A549 (cell line): ENCODE results near the gene DOCK1. TPM values are rescaled to one million over a fixed set of nuclear protein-coding genes. Genes with fewer than 3 reads are reported as not detected.

ENCODE experiments used
- ATAC-seq, 2 experiments: fragments of 200-7000 bp in 1 of 2; fragments of >200 bp in 1 of 2; cut with Nextera tagmentation in 1 of 2; cut with Tn5 transposase in 1 of 2; 3 replicates each; pipeline versions ENCODE4 v1.8.0 to v1.9.1; 2018 to 2020; ENCODE audit warnings: mild to moderate bottlenecking in 1 of 2, moderate library complexity in 1 of 2
- CTCF ChIA-PET: fragments of 300-600 bp; sonication (Branson Sonifier 250); formaldehyde crosslinking; extraction: SDS; loops from one replicate; lab custom pipeline; 2021; ENCODE audit warnings: antibody characterized with exemption, inconsistent platforms; lab: Yijun Ruan, JAX
- POLR2A ChIA-PET: fragments of 350-600 bp; formaldehyde crosslinking; extraction: SDS; loops from one replicate; lab custom pipeline; 2021; ENCODE audit warnings: antibody characterized with exemption, inconsistent platforms; lab: Yijun Ruan, JAX
- DNase-seq, 2 experiments: peaks; one replicate each; pipeline versions ENCODE4 v3.0.0 to v3.0.0-alpha.2; 2011 to 2016; ENCODE audit warnings: low read depth in 1 of 2, low spot score in 1 of 2
- FAIRE-seq: peaks from 2 replicates; lab custom pipeline; 2011; peaks lifted over from hg19 to GRCh38; lab: Jason Lieb, UNC
- H3K27ac ChIP-seq, 2 experiments: fragments of >200 bp; sonication (Bioruptor Twin); formaldehyde crosslinking; 3 replicates each; pipeline ENCODE4 v1.5.1; 2016 to 2017
- H3K4me1 ChIP-seq: fragments of >200 bp; sonication (Bioruptor Twin); formaldehyde crosslinking; 3 replicates; pipeline ENCODE4 v1.6.1; 2016
- H3K4me2 ChIP-seq: fragments of >200 bp; sonication (Bioruptor Twin); formaldehyde crosslinking; 3 replicates; pipeline ENCODE4 v1.6.1; 2016
- H3K4me3 ChIP-seq: fragments of >200 bp; sonication (Bioruptor Twin); formaldehyde crosslinking; 3 replicates; pipeline ENCODE4 v1.5.1; 2016
- H3K9me3 ChIP-seq: fragments of >200 bp; sonication (Bioruptor Twin); formaldehyde crosslinking; 3 replicates; pipeline ENCODE4 v1.6.1; 2016
- CEBPB ChIP-seq, 2 experiments: fragments of >200 bp in 1 of 2; sonication (Bioruptor Twin) in 1 of 2; formaldehyde crosslinking in 1 of 2; IDR thresholded peaks; 2 replicates each; pipeline ENCODE4 v1.6.1; 2012 to 2016
- CHD2 ChIP-seq: fragments of 150-350 bp; IDR thresholded peaks from 2 replicates; pipeline ENCODE4 v1.6.1; 2014; ENCODE audit warnings: low read length; ENCODE audit not compliant: partially characterized antibody
- EHMT2 ChIP-seq: fragments of 200-600 bp; sonication (generic); IDR thresholded peaks from 2 replicates; pipeline ENCODE4 v1.6.1; 2016; ENCODE audit warnings: antibody characterized with exemption, low read depth, mild to moderate bottlenecking, moderate library complexity
- ESRRA ChIP-seq: fragments of 150-350 bp; IDR thresholded peaks from 2 replicates; pipeline ENCODE4 v1.6.1; 2014; ENCODE audit warnings: mild to moderate bottlenecking, low read length, borderline replicate concordance
- FOSB ChIP-seq: fragments of 250-450 bp; sonication (Bioruptor Pico); IDR thresholded peaks from 2 replicates; pipeline ENCODE4 v1.5.0; 2020; ENCODE audit warnings: mild to moderate bottlenecking, moderate library complexity
- FOXS1 ChIP-seq: fragments of 250-450 bp; sonication (Bioruptor Pico); IDR thresholded peaks from 2 replicates; pipeline ENCODE4 v1.5.0; 2020; ENCODE audit warnings: mild to moderate bottlenecking, moderate library complexity
- GATA3 ChIP-seq: IDR thresholded peaks from 2 replicates; pipeline ENCODE4 v1.6.1; 2012; ENCODE audit warnings: borderline replicate concordance
- HDAC2 ChIP-seq: fragments of 200-600 bp; sonication (generic); IDR thresholded peaks from 2 replicates; pipeline ENCODE4 v1.6.1; 2016
- HEYL ChIP-seq: fragments of 250-450 bp; sonication (Bioruptor Pico); IDR thresholded peaks from 2 replicates; pipeline ENCODE4 v1.8.0; 2021; ENCODE audit warnings: mild to moderate bottlenecking, moderate library complexity
- HOXB13 ChIP-seq: fragments of 250-450 bp; sonication (Bioruptor Pico); IDR thresholded peaks from 2 replicates; pipeline ENCODE4 v1.5.0; 2020; ENCODE audit warnings: low read depth, mild to moderate bottlenecking, moderate library complexity
- JUN ChIP-seq, 2 experiments: fragments of >200 bp; sonication (Bioruptor Twin); formaldehyde crosslinking; IDR thresholded peaks; 2 replicates in 1 of 2; 3 replicates in 1 of 2; pipeline ENCODE4 v1.6.1; 2016 to 2017
- JUNB ChIP-seq: fragments of >200 bp; sonication (Bioruptor Twin); formaldehyde crosslinking; IDR thresholded peaks from 2 replicates; pipeline ENCODE4 v1.6.1; 2016
- KDM5A ChIP-seq: fragments of 200-600 bp; sonication (generic); IDR thresholded peaks from 2 replicates; pipeline ENCODE4 v1.6.1; 2016; ENCODE audit warnings: antibody characterized with exemption, mild to moderate bottlenecking
- MYC ChIP-seq: IDR thresholded peaks from 2 replicates; pipeline ENCODE4 v1.6.1; 2012; ENCODE audit warnings: mild to moderate bottlenecking, inconsistent platforms, low read length, improper control_type of control experiment, borderline replicate concordance
- NR3C1 ChIP-seq: fragments of >200 bp; sonication (Bioruptor Twin); formaldehyde crosslinking; IDR thresholded peaks from 3 replicates; pipeline ENCODE4 v1.6.1; 2017
- RCOR1 ChIP-seq: fragments of 150-350 bp; IDR thresholded peaks from 2 replicates; pipeline ENCODE4 v1.6.1; 2014; ENCODE audit warnings: antibody characterized with exemption, low read length, low read depth
- RNF2 ChIP-seq: fragments of 200-600 bp; sonication (generic); IDR thresholded peaks from 2 replicates; pipeline ENCODE4 v1.6.1; 2016; ENCODE audit warnings: low read depth, mild to moderate bottlenecking, antibody characterized with exemption, moderate library complexity, borderline replicate concordance
- SMC3 ChIP-seq: fragments of >200 bp; sonication (Bioruptor Twin); formaldehyde crosslinking; IDR thresholded peaks from 3 replicates; pipeline ENCODE4 v1.6.1; 2018; ENCODE audit warnings: inconsistent platforms
- SREBF2 ChIP-seq: fragments of 450-650 bp; IDR thresholded peaks from 2 replicates; pipeline ENCODE4 v1.6.1; 2014; ENCODE audit warnings: mild to moderate bottlenecking, moderate library complexity
- TP53 ChIP-seq: fragments of 250-450 bp; sonication (Bioruptor Pico); IDR thresholded peaks from 2 replicates; pipeline ENCODE4 v1.5.0; 2021; ENCODE audit warnings: mild to moderate bottlenecking, moderate library complexity
- ZC3H11A ChIP-seq: fragments of 450-650 bp; IDR thresholded peaks from 2 replicates; pipeline ENCODE4 v1.6.1; 2014; ENCODE audit warnings: antibody characterized with exemption, mild to moderate bottlenecking
- ZSCAN20 ChIP-seq: fragments of 250-450 bp; sonication (Bioruptor Pico); IDR thresholded peaks from 2 replicates; pipeline ENCODE4 v1.8.0; 2022; ENCODE audit warnings: mild to moderate bottlenecking, moderate library complexity
- WGBS: methylation state at CpG from one replicate; pipeline ENCODE4 v1.1.6; 2017; ENCODE audit errors: missing lambda C conversion rate; 5-methylcytosine and 5-hydroxymethylcytosine counted together
- polyA plus RNA-seq, 4 experiments: library from polyadenylated mRNA; depleted of rRNA in 3 of 4; stranded (reverse); fragments of >200 nt; fragmentation: RNase III in 1 of 4; extraction: RNeasy Plus Mini Kit Qiagen cat#74134 plus additional on column Dnase treatment in 1 of 4; gene quantifications; 2 replicates in 3 of 4; 3 replicates in 1 of 4; pipeline ENCODE4 v1.2.3, GENCODE V29; 2011 to 2017
- TF ChIP-seq, protein P1 (sequence below): fragments of 150-350 bp; IDR thresholded peaks from 2 replicates; pipeline ENCODE4 v1.6.1; 2014; ENCODE audit warnings: low read depth, mild to moderate bottlenecking, low read length
- TF ChIP-seq, protein P2 (sequence below): fragments of >200 bp; sonication (Bioruptor Twin); formaldehyde crosslinking; IDR thresholded peaks from 3 replicates; pipeline ENCODE4 v1.5.1; 2016

The DOCK1 gene
- polyA plus RNA-seq, 2 of the 4 experiments (the other 2 are of a cell fraction) = 22.6 to 28.2 TPM

DNA sequence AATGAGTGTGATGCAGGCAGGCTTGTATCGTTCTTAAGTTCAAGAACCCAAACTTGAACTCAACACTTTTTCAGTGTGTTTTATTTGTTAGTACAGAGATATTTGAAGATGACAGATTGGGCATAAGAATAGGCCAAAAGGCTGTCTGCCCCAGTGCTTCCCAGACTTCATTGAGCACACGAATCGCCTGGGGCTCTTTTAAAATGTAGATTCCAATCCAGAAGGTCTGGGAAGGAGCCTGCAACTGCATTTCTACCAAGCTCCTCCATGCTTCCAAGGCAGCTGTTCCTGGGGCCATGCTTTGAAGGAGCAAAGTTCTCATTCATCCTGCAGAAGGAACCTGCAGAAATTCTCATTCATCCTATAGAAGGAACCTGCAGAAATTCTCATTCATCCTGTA lies 405.7 kb downstream of the DOCK1 start:
- CTCF ChIA-PET = interaction anchor here (0.6 kb wide), 1 partner anchor 181 kb away, joined by 3 read pairs; no protein-coding TSS in a partner anchor
- WGBS = 89% methylated on average over 3 of the region's 3 CpGs
- H3K4me3 ChIP-seq = no peak overlapping the region
- FAIRE-seq (no peak), ATAC-seq (no peak), DNase-seq (no peak)
- no peak overlapping the region for H3K4me2 ChIP-seq
- no peaks in the 10 kb centered on the region for H3K4me1 ChIP-seq
- TF ChIP-seq RNF2 (no peak), JUNB (no peak), MYC (no peak), CHD2 (no peak), HEYL (CRISPR knock-in tag) (no peak), GATA3 (no peak), ESRRA (no peak), HDAC2 (no peak), KDM5A (no peak), FOSB (CRISPR knock-in tag) (no peak), CEBPB (IDR thresholded peaks at IDR 0.05) (no peak), RCOR1 (no peak)
- TF ChIP-seq, protein P1, sequence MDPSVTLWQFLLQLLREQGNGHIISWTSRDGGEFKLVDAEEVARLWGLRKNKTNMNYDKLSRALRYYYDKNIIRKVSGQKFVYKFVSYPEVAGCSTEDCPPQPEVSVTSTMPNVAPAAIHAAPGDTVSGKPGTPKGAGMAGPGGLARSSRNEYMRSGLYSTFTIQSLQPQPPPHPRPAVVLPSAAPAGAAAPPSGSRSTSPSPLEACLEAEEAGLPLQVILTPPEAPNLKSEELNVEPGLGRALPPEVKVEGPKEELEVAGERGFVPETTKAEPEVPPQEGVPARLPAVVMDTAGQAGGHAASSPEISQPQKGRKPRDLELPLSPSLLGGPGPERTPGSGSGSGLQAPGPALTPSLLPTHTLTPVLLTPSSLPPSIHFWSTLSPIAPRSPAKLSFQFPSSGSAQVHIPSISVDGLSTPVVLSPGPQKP = no peak
- H3K27ac ChIP-seq = no peak overlapping the region
- POLR2A ChIA-PET = no interaction called here
- H3K9me3 ChIP-seq = no peaks in the 10 kb centered on the region

DNA sequence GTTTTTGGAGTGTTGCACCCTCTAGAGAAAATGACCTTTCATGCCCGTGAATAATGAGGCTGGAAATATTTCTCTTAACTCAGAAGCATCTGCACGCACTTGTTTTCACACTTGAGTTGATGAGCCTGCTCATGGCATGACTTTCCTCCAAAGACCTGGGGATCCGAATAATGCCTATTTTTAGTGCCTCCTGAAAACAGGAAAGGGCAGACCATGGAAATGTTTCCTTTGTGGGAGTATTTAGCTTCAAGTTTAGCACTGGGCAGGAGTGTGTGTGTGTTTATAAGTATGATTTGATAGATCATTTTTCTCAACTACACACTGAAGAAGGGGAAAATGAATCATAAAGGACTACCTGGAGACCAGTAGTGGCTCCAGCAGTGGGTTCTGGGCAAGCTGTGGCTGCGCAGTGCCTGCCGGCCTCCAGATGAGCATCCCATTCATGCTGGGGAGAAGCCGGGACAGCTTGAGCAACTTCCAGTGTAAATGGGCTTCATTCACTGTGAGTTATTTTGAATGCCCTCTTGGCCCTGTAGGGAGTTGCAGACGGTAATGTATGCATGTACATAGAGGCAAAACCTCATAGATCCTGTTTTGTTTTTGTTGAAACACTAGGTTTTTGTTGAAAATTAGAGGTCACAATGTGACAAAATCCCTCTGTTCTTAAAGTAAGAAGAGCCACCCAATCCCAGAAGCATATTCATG lies 408.9 kb downstream of the DOCK1 start:
- no peak overlapping the region for H3K4me2 ChIP-seq
- no peak overlapping the region for H3K27ac ChIP-seq
- FAIRE-seq = no peak
- no peak overlapping the region for H3K4me3 ChIP-seq
- WGBS = 93% methylated on average over 7 of the region's 7 CpGs
- no peak for ATAC-seq
- no peak for DNase-seq
- H3K9me3 ChIP-seq = no peaks in the 10 kb centered on the region
- no peaks in the 10 kb centered on the region for H3K4me1 ChIP-seq
- no peak for TF ChIP-seq RCOR1
- TF ChIP-seq EHMT2 = no peak
- TF ChIP-seq NR3C1 = no peak
- TF ChIP-seq JUN (IDR thresholded peaks at IDR 0.05) = no peak
- no peak for TF ChIP-seq TP53 (CRISPR knock-in tag)
- TF ChIP-seq SMC3 = no peak
- no peak for TF ChIP-seq SREBF2
- TF ChIP-seq, protein P2, sequence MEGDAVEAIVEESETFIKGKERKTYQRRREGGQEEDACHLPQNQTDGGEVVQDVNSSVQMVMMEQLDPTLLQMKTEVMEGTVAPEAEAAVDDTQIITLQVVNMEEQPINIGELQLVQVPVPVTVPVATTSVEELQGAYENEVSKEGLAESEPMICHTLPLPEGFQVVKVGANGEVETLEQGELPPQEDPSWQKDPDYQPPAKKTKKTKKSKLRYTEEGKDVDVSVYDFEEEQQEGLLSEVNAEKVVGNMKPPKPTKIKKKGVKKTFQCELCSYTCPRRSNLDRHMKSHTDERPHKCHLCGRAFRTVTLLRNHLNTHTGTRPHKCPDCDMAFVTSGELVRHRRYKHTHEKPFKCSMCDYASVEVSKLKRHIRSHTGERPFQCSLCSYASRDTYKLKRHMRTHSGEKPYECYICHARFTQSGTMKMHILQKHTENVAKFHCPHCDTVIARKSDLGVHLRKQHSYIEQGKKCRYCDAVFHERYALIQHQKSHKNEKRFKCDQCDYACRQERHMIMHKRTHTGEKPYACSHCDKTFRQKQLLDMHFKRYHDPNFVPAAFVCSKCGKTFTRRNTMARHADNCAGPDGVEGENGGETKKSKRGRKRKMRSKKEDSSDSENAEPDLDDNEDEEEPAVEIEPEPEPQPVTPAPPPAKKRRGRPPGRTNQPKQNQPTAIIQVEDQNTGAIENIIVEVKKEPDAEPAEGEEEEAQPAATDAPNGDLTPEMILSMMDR = no peak
- no peak for TF ChIP-seq ESRRA
- no peak for TF ChIP-seq ZSCAN20
- no peak for TF ChIP-seq HOXB13 (CRISPR knock-in tag)
- TF ChIP-seq ZC3H11A = no peak
- TF ChIP-seq GATA3 = no peak
- no peak for TF ChIP-seq MYC
- TF ChIP-seq FOXS1 (CRISPR knock-in tag) = no peak
- ChIA-PET CTCF (interaction anchor here (1.3 kb wide), 1 partner anchor 42 kb away, joined by 3 read pairs; no protein-coding TSS in a partner anchor), POLR2A (no interaction called here)
